Stimulated activated CD8-positive, alpha-beta memory T cell treated with anti-CD3 and anti-CD28 coated beads, Interleukin-7, amount 100 ng/mL, for 24 hours (primary cell): ENCODE measurements around the gene PIGW.
"Not testable (repeated sequence)": the region's sequence is repeated elsewhere in the genome, so short reads cannot be mapped to it uniquely, and the experiment has no call there.

Experiments
- DNase-seq: peaks from one replicate; pipeline ENCODE4 v3.0.0-alpha.2; 2020; ENCODE audit warnings: low read depth

The PIGW gene

GRCh38 chr17:36534840-36535668, at the start of gene PIGW, which contains the start of gene MYO19:
Gene PIGW (plus strand): TSS chr17:36534987. CDS start chr17:36537102, 2,115 bp downstream.
Gene MYO19 (minus strand): TSS chr17:36534868. CDS start chr17:36532538, 2,330 bp downstream.
- peak; percentile 74 for DNase-seq

- no peak for DNase-seq
Observed at GRCh38 chr17:36485027-36485426, 49.8 kb upstream of the PIGW start.

GRCh38 chr17:36485805-36486203, 49.0 kb upstream of the PIGW start:
- DNase-seq: no peak

GRCh38 chr17:36486204-36487194, 48.3 kb upstream of the PIGW start, which contains the start of gene ZNHIT3:
Gene ZNHIT3 (plus strand): TSS chr17:36486681. CDS start chr17:36486700, 19 bp downstream.
- DNase-seq: peak; percentile 81

- no peak for DNase-seq
Observed at GRCh38 chr17:36493956-36494355, 40.8 kb upstream of the PIGW start.

GRCh38 chr17:36494674-36495073, 40.1 kb upstream of the PIGW start:
- DNase-seq: no peak

GRCh38 chr17:36495076-36495578, 39.7 kb upstream of the PIGW start:
- no peak for DNase-seq

- no peak for DNase-seq
Observed at GRCh38 chr17:36496018-36496789, 38.6 kb upstream of the PIGW start.

- DNase-seq: no peak
Observed at GRCh38 chr17:36498155-36498554, 36.6 kb upstream of the PIGW start.

GRCh38 chr17:36498560-36499300, 36.1 kb upstream of the PIGW start:
- no peak for DNase-seq

GRCh38 chr17:36500745-36501225, 34.0 kb upstream of the PIGW start:
- no peak for DNase-seq

GRCh38 chr17:36501351-36501750, 33.4 kb upstream of the PIGW start:
- no peak for DNase-seq

- DNase-seq: no peak
Observed at GRCh38 chr17:36501963-36502362, 32.8 kb upstream of the PIGW start.

- DNase-seq: no peak
Observed at GRCh38 chr17:36503456-36504155, 31.2 kb upstream of the PIGW start.

GRCh38 chr17:36504156-36504545, 30.6 kb upstream of the PIGW start:
- no peak for DNase-seq

- no peak for DNase-seq
Observed at GRCh38 chr17:36505171-36505570, 29.6 kb upstream of the PIGW start.

- DNase-seq: no peak
Observed at GRCh38 chr17:36506249-36506826, 28.4 kb upstream of the PIGW start.

- DNase-seq: no peak
Observed at GRCh38 chr17:36506831-36507230, 28.0 kb upstream of the PIGW start.

- no peak for DNase-seq
Observed at GRCh38 chr17:36507266-36507665, 27.5 kb upstream of the PIGW start.

- DNase-seq: not testable (repeated sequence)
Observed at GRCh38 chr17:36508439-36508838, 26.3 kb upstream of the PIGW start.
